Measurements from ENCODE around the gene RHOT1. TPM values are rescaled to one million over a fixed set of nuclear protein-coding genes. Genes with fewer than 3 reads are reported as not detected.
"Not testable (repeated sequence)": the region's sequence is repeated elsewhere in the genome, so short reads cannot be mapped to it uniquely, and the experiment has no call there.

Gene RHOT1
- total and polyA plus RNA-seq, 9 donors, result 32.8 to 51.7 (median 39.1) TPM

DNA sequence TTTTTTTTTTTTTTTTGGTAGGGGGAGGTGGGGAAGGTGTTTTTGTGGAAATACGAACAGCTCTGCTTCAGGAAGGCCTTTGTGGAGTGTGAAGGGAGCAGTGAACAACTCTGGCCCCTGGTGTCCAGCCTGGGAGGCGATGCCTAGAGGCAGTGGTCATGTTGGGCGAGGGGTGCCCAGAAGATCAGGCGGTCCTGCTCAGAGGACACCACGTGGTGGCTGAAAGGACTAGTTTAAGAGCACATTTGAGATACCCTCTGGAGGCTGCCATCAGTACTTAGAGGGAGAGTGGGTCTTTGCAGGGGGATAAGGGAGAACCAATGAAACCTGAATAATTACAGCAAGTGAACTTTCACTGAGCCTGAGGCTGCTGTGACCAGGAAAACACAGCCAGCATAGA, 40.1 kb upstream of the RHOT1 start:
- 86 to 87% (median 87%) methylated on average over 5 of the region's 5 CpGs for WGBS, 3 donors
- Histone ChIP-seq H3K27ac (no peak overlapping the region), H3K4me1 (ENCODE audit: insufficient read depth) (peaks cover 3% of the 10 kb centered on the region), H3K9me3 (no peaks in the 10 kb centered on the region), H3K4me3 (no peak overlapping the region), H3K36me3 (no peaks in the 10 kb centered on the region), H3K27me3 (no peaks in the 10 kb centered on the region)
- TF ChIP-seq EP300 (IDR thresholded peaks at IDR 0.05) (no peak), POLR2A (IDR thresholded peaks at IDR 0.05) (no peak)
- TF ChIP-seq, protein P1, sequence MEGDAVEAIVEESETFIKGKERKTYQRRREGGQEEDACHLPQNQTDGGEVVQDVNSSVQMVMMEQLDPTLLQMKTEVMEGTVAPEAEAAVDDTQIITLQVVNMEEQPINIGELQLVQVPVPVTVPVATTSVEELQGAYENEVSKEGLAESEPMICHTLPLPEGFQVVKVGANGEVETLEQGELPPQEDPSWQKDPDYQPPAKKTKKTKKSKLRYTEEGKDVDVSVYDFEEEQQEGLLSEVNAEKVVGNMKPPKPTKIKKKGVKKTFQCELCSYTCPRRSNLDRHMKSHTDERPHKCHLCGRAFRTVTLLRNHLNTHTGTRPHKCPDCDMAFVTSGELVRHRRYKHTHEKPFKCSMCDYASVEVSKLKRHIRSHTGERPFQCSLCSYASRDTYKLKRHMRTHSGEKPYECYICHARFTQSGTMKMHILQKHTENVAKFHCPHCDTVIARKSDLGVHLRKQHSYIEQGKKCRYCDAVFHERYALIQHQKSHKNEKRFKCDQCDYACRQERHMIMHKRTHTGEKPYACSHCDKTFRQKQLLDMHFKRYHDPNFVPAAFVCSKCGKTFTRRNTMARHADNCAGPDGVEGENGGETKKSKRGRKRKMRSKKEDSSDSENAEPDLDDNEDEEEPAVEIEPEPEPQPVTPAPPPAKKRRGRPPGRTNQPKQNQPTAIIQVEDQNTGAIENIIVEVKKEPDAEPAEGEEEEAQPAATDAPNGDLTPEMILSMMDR (IDR thresholded peaks at IDR 0.05), result no peak
- intact Hi-C loops (cut with DNase I), result no loop called here
- no peak for DNase-seq

DNA sequence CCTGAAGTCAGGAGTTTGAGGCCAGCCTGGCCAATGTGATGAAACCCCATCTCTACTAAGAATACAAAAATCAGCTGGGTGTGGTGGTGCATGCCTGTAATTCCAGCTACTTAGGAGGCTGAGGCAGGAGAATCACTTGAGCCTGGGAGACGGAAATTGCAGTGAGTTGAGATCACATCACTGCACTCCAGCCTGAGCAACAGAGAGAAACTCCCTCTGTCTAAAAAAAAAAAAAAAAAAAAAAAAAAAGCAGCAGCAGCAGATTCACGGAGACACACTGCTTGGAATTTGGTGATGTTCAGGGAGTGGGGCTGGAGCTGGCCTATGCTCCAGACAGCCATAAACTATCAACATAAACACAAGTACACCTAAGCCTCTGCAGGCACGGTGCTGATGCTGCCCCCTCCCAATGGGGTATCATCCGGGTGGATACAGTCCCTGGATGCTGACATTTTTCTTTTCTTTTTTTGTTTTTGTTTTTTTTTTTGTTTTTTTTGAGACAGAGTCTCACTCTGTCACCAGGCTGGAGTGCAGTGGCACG, 39.6 kb upstream of the RHOT1 start:
- H3K4me3 ChIP-seq, result no peak overlapping the region
- TF ChIP-seq EP300 (IDR thresholded peaks at IDR 0.05), result no peak
- no peak for TF ChIP-seq POLR2A (IDR thresholded peaks at IDR 0.05)
- TF ChIP-seq, protein P1 (IDR thresholded peaks at IDR 0.05), result no peak
- no peak overlapping the region for H3K27ac ChIP-seq
- H3K4me1 ChIP-seq (ENCODE audit: insufficient read depth), result peaks cover 3% of the 10 kb centered on the region
- H3K9me3 ChIP-seq, result no peaks in the 10 kb centered on the region
- DNase-seq, result no peak
- intact Hi-C loops (cut with DNase I), result no loop called here
- no peaks in the 10 kb centered on the region for H3K36me3 ChIP-seq
- 71 to 74% (median 73%) methylated on average over 5 of the region's 5 CpGs for WGBS, 3 donors
- H3K27me3 ChIP-seq, result no peaks in the 10 kb centered on the region

DNA sequence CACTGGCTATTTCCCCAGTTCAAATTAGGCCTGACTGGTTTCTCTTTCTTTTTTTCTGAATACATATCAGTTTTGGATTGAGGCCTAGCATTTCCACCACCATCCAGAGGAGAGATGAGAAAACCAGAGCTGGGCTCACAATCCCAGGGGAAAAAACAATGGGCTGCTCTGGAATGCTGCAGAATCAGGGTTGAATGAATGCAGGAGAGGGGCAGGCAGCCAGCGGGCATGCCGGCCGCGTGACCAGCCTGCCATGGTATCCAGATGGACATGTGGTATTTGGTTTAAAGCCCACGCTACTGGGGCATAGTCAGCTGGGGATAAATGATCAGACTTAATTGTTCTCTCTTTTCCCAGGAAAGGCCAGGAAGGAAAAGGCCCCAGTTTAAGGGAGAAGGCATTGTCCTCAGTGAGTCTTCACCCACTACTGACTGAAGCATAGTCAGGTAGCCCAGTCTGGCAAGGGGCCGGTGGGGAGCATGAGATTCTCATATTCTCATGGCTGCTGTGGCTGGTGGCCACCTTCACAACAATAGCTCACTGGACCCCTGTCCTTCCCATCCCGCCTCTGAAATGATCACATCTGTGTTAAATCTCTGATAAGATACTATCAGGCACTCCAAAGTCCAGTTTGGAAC, 38.7 kb upstream of the RHOT1 start:
- TF ChIP-seq, protein P1 (IDR thresholded peaks at IDR 0.05), result no peak
- TF ChIP-seq POLR2A (IDR thresholded peaks at IDR 0.05) (no peak), EP300 (IDR thresholded peaks at IDR 0.05) (no peak)
- H3K27ac ChIP-seq, result no peak overlapping the region
- DNase-seq, result no peak
- WGBS, 3 donors, result 63 to 85% (median 81%) methylated on average over 7 of the region's 7 CpGs
- no peaks in the 10 kb centered on the region for H3K36me3 ChIP-seq
- H3K9me3 ChIP-seq, result no peaks in the 10 kb centered on the region
- intact Hi-C loops (cut with DNase I), result no loop called here
- H3K27me3 ChIP-seq, result no peaks in the 10 kb centered on the region
- H3K4me1 ChIP-seq (ENCODE audit: insufficient read depth), result peaks cover 3% of the 10 kb centered on the region
- no peak overlapping the region for H3K4me3 ChIP-seq

DNA sequence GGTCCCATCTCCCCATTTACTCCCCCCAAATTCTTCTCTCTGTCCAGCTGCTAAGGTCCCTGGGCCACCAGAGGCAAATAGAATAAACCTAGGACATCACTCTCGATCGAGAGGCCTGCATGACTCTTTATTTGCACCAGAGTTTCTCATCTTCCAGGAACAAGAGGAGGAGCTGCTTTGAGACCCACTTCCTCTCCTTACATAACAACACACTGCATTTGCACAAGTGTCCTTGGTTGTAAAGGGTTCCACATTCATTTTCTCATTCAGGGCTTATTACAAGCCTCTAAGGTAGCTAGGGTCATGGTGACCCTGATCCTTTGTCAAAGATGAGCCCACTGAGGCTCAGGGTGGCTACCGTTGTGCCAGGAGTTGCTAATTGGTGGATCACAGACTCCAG, 38.1 kb upstream of the RHOT1 start:
- no peak for DNase-seq
- H3K27me3 ChIP-seq, result no peaks in the 10 kb centered on the region
- WGBS, 3 donors, result 60 to 66% (median 64%) methylated on average over 3 of the region's 3 CpGs
- H3K27ac ChIP-seq, result no peak overlapping the region
- TF ChIP-seq, protein P1 (IDR thresholded peaks at IDR 0.05), result no peak
- no peak for TF ChIP-seq EP300 (IDR thresholded peaks at IDR 0.05)
- TF ChIP-seq POLR2A (IDR thresholded peaks at IDR 0.05), result no peak
- H3K36me3 ChIP-seq, result no peaks in the 10 kb centered on the region
- no peaks in the 10 kb centered on the region for H3K9me3 ChIP-seq
- no peak overlapping the region for H3K4me3 ChIP-seq
- intact Hi-C loops (cut with DNase I), result no loop called here
- peaks cover 3% of the 10 kb centered on the region for H3K4me1 ChIP-seq (ENCODE audit: insufficient read depth)

DNA sequence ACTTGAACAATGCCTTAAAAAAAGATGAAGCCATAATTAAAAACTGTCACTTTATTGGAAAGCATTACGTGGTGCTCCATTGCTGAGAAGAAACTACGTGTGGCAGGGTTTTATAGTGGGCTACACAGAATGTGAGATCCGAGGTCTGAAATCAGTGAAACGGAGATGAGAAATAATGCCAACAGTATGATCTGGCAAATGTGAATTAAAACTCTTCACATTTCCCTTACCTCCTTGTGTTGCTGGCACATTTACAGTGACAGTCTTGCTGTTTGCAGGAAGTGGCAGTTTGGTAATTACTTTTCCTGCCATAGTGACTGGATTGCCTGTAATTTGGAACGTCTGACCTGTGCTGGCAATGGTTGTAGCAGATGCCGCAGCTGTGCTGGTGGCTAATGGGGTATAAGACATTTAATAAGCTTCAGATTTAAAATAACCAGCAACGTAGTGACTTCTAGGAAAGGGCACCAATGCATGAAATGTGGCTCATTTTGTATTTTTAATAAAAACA, 35.8 kb upstream of the RHOT1 start:
- DNase-seq; H3K4me3 ChIP-seq; intact Hi-C loops (cut with DNase I); H3K27ac ChIP-seq; H3K4me1 ChIP-seq (ENCODE audit: insufficient read depth); H3K9me3 ChIP-seq; H3K27me3 ChIP-seq; H3K36me3 ChIP-seq: not testable (repeated sequence)
- WGBS, 3 donors, result 75 to 77% (median 76%) methylated on average over 7 of the region's 7 CpGs

DNA sequence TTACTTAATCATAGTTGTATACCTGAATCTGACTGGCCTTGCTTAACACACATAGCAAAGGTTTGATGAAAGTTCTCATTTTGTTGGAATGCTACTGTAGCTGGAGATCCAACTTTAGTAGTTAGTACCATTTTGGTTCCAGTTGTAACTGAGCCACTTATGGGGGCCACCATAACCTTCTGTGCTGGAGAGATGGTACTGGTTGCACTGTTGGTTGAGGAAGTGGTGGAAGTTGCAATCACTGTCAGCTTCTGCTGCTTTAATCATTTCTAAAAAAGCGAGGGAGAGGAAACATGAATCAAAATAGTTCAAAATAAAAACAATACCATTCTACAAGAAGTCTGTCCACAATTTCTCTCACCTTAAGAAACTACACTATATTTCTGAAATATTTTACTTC, 35.1 kb upstream of the RHOT1 start:
- H3K27me3 ChIP-seq; H3K27ac ChIP-seq; H3K36me3 ChIP-seq; DNase-seq; H3K4me1 ChIP-seq (ENCODE audit: insufficient read depth); H3K9me3 ChIP-seq; intact Hi-C loops (cut with DNase I); H3K4me3 ChIP-seq: not testable (repeated sequence)
- WGBS, 3 donors, result 66 to 83% (median 75%) methylated on average over 1 of the region's 1 CpG

Measured in ovary (tissue), 9 donors.